ENCODE data around the gene PCCA.
A peak's percentile ranks its signal among the peaks of the same experiment; 100 is the strongest.

PCCA gene

GRCh38 chr13:100508996-100509395 is 420.1 kb downstream of the PCCA start:
- no peak overlapping the region for H3K4me3 Mint-ChIP-seq
- peaks cover 5% of the 10 kb centered on the region for H3K27me3 Mint-ChIP-seq
- DNase-seq (ENCODE audit: low spot score in 2 of 2) (no peak), ATAC-seq (ENCODE audit: low read depth) (no peak)
- no peaks in the 10 kb centered on the region for H3K9me3 Mint-ChIP-seq
- no peaks in the 10 kb centered on the region for H3K36me3 Mint-ChIP-seq
- H3K4me1 Mint-ChIP-seq, result peaks cover 9% of the 10 kb centered on the region
- H3K27ac Mint-ChIP-seq, result no peak overlapping the region

DNA sequence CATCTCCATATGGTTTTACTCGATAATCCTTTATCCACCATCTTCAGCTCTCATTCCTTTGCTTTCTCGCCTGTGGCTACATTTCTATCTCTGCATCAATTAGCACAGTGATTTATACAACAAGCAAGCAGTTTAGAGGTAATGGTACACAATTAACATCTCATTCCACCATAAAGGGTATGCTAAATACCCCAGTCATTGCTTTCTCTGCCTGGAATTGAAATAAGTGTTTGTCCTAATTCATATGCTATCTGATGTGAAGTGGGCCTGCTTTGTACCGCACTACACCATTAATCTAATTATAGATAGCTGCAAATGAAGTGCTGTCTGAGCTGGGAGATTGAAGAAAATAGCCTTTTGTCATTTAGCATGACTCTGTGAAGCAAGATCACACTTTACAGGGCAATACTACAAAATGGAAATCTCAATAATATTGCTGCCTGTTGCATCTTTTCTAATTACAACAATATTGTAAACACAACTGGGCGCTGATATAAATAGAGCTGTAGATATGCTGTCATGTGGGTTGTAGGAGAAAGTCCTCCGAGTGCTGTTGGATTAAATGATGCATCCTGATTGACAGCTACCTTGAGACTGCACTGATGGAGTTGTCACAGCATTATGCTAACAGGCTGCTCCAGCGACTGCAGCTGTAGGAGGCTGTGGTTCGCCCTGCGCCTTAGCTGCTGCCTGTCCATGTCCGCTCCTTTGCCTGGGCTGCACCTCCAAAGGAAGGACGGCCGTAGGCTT is 421.5 kb downstream of the PCCA start:
- Mint-ChIP-seq H3K4me3 (no peak overlapping the region), H3K27me3 (peaks cover 3% of the 10 kb centered on the region), H3K9me3 (no peaks in the 10 kb centered on the region), H3K4me1 (peaks cover 9% of the 10 kb centered on the region), H3K36me3 (no peaks in the 10 kb centered on the region), H3K27ac (no peak overlapping the region)
- DNase-seq (ENCODE audit: low spot score in 2 of 2), result no peak
- no peak for ATAC-seq (ENCODE audit: low read depth)

GRCh38 chr13:100511466-100511865 is 422.6 kb downstream of the PCCA start:
- DNase-seq (ENCODE audit: low spot score in 2 of 2) (no peak), ATAC-seq (ENCODE audit: low read depth) (no peak)
- Mint-ChIP-seq H3K27me3 (no peaks in the 10 kb centered on the region), H3K4me3 (no peak overlapping the region), H3K27ac (no peak overlapping the region), H3K4me1 (peaks cover 2% of the 10 kb centered on the region), H3K9me3 (no peaks in the 10 kb centered on the region), H3K36me3 (peaks cover 6% of the 10 kb centered on the region)

DNA sequence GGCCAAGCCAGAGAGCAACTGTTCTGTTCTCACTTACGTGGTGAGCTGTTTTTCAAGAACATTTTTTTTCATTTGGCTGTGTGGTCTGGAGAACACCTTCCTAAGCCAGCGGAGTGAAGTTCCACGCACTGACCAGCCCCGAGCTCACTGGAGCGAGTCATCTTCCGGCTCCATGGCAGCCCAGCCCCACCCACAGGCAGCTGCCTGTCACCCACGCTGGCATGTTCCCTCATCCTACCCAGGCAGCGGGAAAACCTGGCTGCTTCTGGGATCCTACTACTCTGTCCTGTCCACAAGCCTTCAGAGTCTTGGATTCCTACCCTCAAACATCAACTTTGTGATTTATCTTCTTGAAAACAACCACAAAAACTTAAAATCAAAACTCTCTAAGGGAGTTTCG is 423.5 kb downstream of the PCCA start:
- Mint-ChIP-seq H3K27ac (no peak overlapping the region), H3K36me3 (peaks cover 6% of the 10 kb centered on the region), H3K4me3 (no peak overlapping the region), H3K27me3 (no peaks in the 10 kb centered on the region), H3K9me3 (no peaks in the 10 kb centered on the region), H3K4me1 (no peaks in the 10 kb centered on the region)
- no peak for DNase-seq (ENCODE audit: low spot score in 2 of 2)
- ATAC-seq (ENCODE audit: low read depth), result no peak

DNA sequence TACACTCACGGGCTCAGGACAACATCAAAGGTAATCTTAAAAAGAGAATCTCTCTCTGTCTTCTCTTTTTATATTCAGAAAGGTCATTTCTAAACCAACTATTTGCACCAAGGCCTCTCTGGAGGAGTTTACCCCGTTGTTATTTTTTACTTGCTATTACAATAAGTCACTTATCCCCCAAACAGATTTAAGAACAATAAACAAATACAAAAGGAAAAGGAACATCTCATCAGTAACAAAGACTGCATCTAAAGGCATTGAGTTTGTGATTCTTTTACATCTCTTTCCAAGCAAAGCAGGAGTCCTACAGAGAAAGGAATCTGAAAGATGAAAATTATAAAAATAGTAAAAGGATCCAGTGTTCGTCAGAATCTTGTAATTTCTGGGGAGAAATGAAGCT is 424.3 kb downstream of the PCCA start:
- Mint-ChIP-seq H3K27me3 (no peaks in the 10 kb centered on the region), H3K4me3 (no peak overlapping the region), H3K4me1 (no peaks in the 10 kb centered on the region), H3K9me3 (no peaks in the 10 kb centered on the region), H3K36me3 (peaks cover 6% of the 10 kb centered on the region), H3K27ac (no peak overlapping the region)
- ATAC-seq (ENCODE audit: low read depth) (no peak), DNase-seq (ENCODE audit: low spot score in 2 of 2) (no peak)

DNA sequence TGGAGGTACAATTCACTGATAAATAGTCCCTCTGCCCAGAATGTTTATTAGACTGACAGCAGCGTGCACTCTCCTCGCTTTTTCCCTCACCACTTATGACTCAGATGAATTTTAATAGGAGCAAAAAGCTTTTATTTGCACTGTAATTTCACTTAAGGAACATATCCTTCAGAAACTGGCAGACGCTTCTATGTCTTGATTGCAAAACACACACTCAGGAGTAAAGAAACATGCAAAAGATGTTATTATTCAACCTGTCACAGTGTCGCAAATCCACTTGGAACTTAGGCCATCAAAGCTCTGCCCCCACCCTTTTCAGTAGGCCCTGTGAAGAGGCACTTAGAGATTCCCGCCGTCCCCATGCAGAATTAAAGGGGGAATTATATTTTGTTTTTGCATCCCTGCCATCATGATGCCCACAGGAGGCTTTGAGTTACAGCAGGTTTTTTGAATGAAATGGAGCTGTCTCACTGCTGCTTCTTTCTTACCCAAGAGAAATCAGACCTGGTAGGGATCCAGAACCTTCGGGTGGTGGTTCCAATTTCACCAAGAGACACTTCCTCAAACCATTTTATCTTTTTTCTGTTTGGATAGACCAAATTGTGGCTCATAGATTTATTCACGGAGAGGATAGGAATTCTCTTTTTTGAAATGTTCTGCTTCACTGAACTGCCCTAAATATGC is 425.2 kb downstream of the PCCA start:
- H3K36me3 Mint-ChIP-seq, result peaks cover 6% of the 10 kb centered on the region
- H3K4me3 Mint-ChIP-seq, result no peak overlapping the region
- no peak for ATAC-seq (ENCODE audit: low read depth)
- no peaks in the 10 kb centered on the region for H3K27me3 Mint-ChIP-seq
- H3K9me3 Mint-ChIP-seq, result no peaks in the 10 kb centered on the region
- no peak for DNase-seq (ENCODE audit: low spot score in 2 of 2)
- H3K4me1 Mint-ChIP-seq, result no peaks in the 10 kb centered on the region
- H3K27ac Mint-ChIP-seq, result no peak overlapping the region

DNA sequence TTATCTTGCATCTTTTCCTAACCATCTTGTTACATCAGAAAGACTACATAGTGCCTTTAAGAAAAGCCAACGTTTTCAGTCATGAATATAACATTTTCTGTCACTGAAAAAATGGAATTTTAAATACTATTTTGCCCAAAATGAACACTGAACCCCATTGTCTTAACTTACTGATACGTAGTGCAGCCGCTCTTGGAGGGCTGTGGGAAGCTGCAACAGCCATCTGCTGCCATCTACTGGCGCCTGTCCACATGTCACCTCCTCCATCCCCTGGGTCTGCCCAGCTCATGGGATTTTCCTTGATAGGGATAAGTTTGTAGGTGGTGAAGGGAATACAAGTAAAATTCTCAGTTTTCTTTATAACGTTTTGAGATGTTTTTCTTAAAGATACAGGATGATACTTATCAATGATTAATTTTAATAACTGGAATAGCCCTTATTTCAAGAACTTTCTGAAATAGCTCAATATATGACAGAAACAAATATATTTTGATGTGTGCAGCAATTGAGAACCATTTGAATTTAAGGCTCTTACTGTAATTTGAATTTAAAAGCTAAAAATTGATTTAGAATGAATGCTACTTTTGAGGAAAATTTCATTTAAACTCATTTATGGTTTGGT is 426.0 kb downstream of the PCCA start:
- no peak overlapping the region for H3K4me3 Mint-ChIP-seq
- H3K36me3 Mint-ChIP-seq, result peaks cover 6% of the 10 kb centered on the region
- H3K9me3 Mint-ChIP-seq, result no peaks in the 10 kb centered on the region
- H3K4me1 Mint-ChIP-seq, result no peaks in the 10 kb centered on the region
- DNase-seq (ENCODE audit: low spot score in 2 of 2) (peak; percentile 61), ATAC-seq (ENCODE audit: low read depth) (peak; percentile 90)
- no peak overlapping the region for H3K27ac Mint-ChIP-seq
- H3K27me3 Mint-ChIP-seq, result no peaks in the 10 kb centered on the region

GRCh38 chr13:100515410-100515800 is 426.5 kb downstream of the PCCA start:
- Mint-ChIP-seq H3K4me1 (no peaks in the 10 kb centered on the region), H3K36me3 (peaks cover 6% of the 10 kb centered on the region), H3K27me3 (no peaks in the 10 kb centered on the region), H3K27ac (no peak overlapping the region), H3K9me3 (no peaks in the 10 kb centered on the region), H3K4me3 (no peak overlapping the region)
- DNase-seq (ENCODE audit: low spot score in 2 of 2) (no peak), ATAC-seq (ENCODE audit: low read depth) (no peak)

GRCh38 chr13:100517135-100517534 is 428.2 kb downstream of the PCCA start:
- Mint-ChIP-seq H3K36me3 (peaks cover 6% of the 10 kb centered on the region), H3K4me3 (no peak overlapping the region), H3K27ac (no peak overlapping the region), H3K9me3 (no peaks in the 10 kb centered on the region), H3K4me1 (peaks cover 4% of the 10 kb centered on the region), H3K27me3 (no peaks in the 10 kb centered on the region)
- ATAC-seq (ENCODE audit: low read depth), result no peak
- no peak for DNase-seq (ENCODE audit: low spot score in 2 of 2)

GRCh38 chr13:100517728-100518127 is 428.8 kb downstream of the PCCA start:
- DNase-seq (ENCODE audit: low spot score in 2 of 2) (no peak), ATAC-seq (ENCODE audit: low read depth) (no peak)
- no peaks in the 10 kb centered on the region for H3K27me3 Mint-ChIP-seq
- no peak overlapping the region for H3K4me3 Mint-ChIP-seq
- H3K27ac Mint-ChIP-seq, result no peak overlapping the region
- H3K4me1 Mint-ChIP-seq, result peaks cover 4% of the 10 kb centered on the region
- no peaks in the 10 kb centered on the region for H3K9me3 Mint-ChIP-seq
- peaks cover 6% of the 10 kb centered on the region for H3K36me3 Mint-ChIP-seq

GRCh38 chr13:100518394-100519062 is 429.6 kb downstream of the PCCA start:
- no peak for ATAC-seq (ENCODE audit: low read depth)
- H3K36me3 Mint-ChIP-seq, result peaks cover 7% of the 10 kb centered on the region
- no peak overlapping the region for H3K27ac Mint-ChIP-seq

DNA sequence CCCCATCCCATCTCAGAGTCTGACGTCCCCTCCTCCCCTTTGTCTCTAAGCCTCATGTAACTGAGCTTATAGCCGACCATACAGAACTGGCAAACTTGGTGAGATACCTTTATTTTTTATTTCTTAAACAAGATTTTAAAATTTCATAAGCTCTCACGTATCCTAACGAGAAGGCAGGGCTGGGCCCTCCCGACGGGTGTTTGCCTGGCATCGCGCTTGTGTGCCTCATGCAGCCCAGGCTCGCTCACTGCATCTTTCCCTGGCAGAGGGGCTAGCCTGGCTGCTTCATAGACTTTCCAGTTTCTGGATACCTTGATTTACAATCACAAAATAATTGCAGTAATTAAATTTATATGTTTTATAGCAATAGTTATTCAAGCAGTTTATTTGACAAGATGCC is 430.7 kb downstream of the PCCA start:
- Mint-ChIP-seq H3K27me3 (no peaks in the 10 kb centered on the region), H3K36me3 (peaks cover 12% of the 10 kb centered on the region), H3K4me3 (no peak overlapping the region), H3K27ac (no peak overlapping the region), H3K9me3 (no peaks in the 10 kb centered on the region), H3K4me1 (peaks cover 4% of the 10 kb centered on the region)
- ATAC-seq (ENCODE audit: low read depth), result no peak
- no peak for DNase-seq (ENCODE audit: low spot score in 2 of 2)

More at GRCh38 chr13:100518394-100519062, 429.6 kb downstream of the PCCA start:
- DNase-seq (ENCODE audit: low spot score in 2 of 2), result no peak
- Mint-ChIP-seq H3K27me3 (no peaks in the 10 kb centered on the region), H3K9me3 (no peaks in the 10 kb centered on the region), H3K4me1 (peaks cover 4% of the 10 kb centered on the region), H3K4me3 (no peak overlapping the region)

DNA sequence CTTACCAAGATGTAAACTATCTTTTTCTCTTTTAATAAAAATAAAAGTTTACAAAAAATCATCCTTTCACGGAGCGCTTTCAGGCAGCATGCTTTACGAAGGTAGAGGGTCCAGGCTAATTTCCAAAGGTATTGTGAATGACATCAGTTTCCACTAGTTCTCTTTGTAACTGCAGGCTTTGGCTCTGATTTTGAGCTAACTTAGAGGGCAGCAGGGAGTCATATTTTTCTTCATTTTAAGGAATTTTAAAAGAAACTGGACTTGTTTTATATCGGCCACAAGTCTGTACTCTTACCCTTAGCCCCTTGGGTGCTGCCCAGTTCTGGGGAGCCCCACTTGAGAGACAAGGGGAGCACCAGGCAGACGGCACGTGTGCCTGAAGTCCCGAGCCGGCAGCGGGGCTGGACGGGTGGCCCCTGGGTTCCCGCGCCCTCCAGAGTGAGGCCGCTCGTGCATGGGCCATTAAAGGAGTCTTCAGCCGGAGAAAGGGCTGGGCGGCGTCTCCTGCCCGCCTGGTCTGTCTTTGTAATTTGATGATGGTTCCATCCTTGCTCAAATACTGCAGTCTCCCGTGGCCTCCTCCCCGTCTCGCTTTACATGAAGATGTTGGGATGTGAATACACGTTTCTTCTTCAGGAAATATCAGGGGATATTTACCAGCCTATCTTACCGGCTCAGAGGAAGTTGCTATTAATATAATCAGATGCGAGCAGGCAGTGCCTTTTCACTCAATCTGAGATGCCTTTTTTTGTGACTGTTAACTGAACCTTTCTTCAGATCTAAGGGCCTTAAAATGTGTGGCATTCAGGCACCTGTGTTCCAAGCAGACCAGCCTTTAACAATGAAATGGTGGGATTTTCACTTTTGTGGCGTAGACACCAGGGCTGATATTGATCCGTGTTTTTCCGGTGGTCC is 432.3 kb downstream of the PCCA start:
- no peak for DNase-seq (ENCODE audit: low spot score in 2 of 2)
- no peak for ATAC-seq (ENCODE audit: low read depth)

More for the DNA sequence above, 432.3 kb downstream of the PCCA start:
- peaks cover 8% of the 10 kb centered on the region for H3K36me3 Mint-ChIP-seq
- H3K27me3 Mint-ChIP-seq, result no peaks in the 10 kb centered on the region
- no peaks in the 10 kb centered on the region for H3K9me3 Mint-ChIP-seq
- peaks cover 4% of the 10 kb centered on the region for H3K4me1 Mint-ChIP-seq
- peak overlapping the region; percentile 39 for H3K4me3 Mint-ChIP-seq
- H3K27ac Mint-ChIP-seq, result no peak overlapping the region
